GM23338 (cell line): ENCODE data around the gene MAST4. TPM values are rescaled to one million over a fixed set of nuclear protein-coding genes. Genes with fewer than 3 reads are reported as not detected.

Experiments used
- ATAC-seq: fragments of 200-7000 bp; cut with Tn5 transposase; 3 replicates; pipeline ENCODE4 v1.9.1; 2020
- DNase-seq: peaks from one replicate; pipeline ENCODE4 v3.0.0-alpha.2; 2015; ENCODE audit warnings: low spot score
- H2AFZ ChIP-seq: fragments of 200-600 bp; sonication (generic); 2 replicates; pipeline ENCODE4 v1.8.0; 2016; ENCODE audit warnings: antibody characterized with exemption, mild to moderate bottlenecking, moderate library complexity
- H3F3A ChIP-seq: fragments of 200-600 bp; sonication (generic); replicated peaks from 2 replicates; pipeline ENCODE4 v1.8.0; 2017; ENCODE audit warnings: antibody characterized with exemption, mixed run types, low read depth
- H3K27ac ChIP-seq: fragments of 200-600 bp; sonication (generic); 2 replicates; pipeline ENCODE4 v1.6.1; 2016; ENCODE audit warnings: low read depth
- H3K27me3 ChIP-seq: fragments of 200-600 bp; sonication (generic); 2 replicates; pipeline ENCODE4 v1.8.0; 2016; ENCODE audit warnings: mild to moderate bottlenecking, mixed run types, moderate library complexity; ENCODE audit not compliant: insufficient read depth
- H3K36me3 ChIP-seq: fragments of 200-600 bp; sonication (generic); 2 replicates; pipeline ENCODE4 v1.8.0; 2016; ENCODE audit warnings: mild to moderate bottlenecking; ENCODE audit not compliant: insufficient read depth
- H3K4me1 ChIP-seq: fragments of 200-600 bp; sonication (generic); 2 replicates; pipeline ENCODE4 v1.8.0; 2016; ENCODE audit warnings: mild to moderate bottlenecking, moderate library complexity; ENCODE audit not compliant: insufficient read depth
- H3K4me2 ChIP-seq: fragments of 200-600 bp; sonication (generic); 2 replicates; pipeline ENCODE4 v1.7.1; 2017; ENCODE audit warnings: mixed run types
- H3K4me3 ChIP-seq: fragments of 200-600 bp; sonication (generic); 2 replicates; pipeline ENCODE4 v1.6.1; 2016; ENCODE audit warnings: mixed run types
- H3K79me2 ChIP-seq: fragments of 200-600 bp; sonication (generic); replicated peaks from 2 replicates; pipeline ENCODE4 v1.8.0; 2017; ENCODE audit warnings: mild to moderate bottlenecking; ENCODE audit not compliant: insufficient read depth
- H3K9me2 ChIP-seq: fragments of 200-600 bp; sonication (generic); 2 replicates; pipeline ENCODE4 v1.8.0; 2017; ENCODE audit not compliant: insufficient read depth
- H4K20me1 ChIP-seq: fragments of 200-600 bp; sonication (generic); replicated peaks from 2 replicates; pipeline ENCODE4 v1.8.0; 2017; ENCODE audit warnings: mild to moderate bottlenecking; ENCODE audit not compliant: insufficient read depth
- H3K27ac Mint-ChIP-seq: 2 replicates; pipeline ENCODE4 v1.8.0; 2020; ENCODE audit warnings: inconsistent platforms, mild to moderate bottlenecking, moderate library complexity, mixed read lengths
- H3K27me3 Mint-ChIP-seq: 3 replicates; pipeline ENCODE4 v1.8.0; 2022; ENCODE audit warnings: low read depth, mild to moderate bottlenecking, moderate library complexity, mixed read lengths, inconsistent platforms; ENCODE audit not compliant: insufficient read depth, poor library complexity
- H3K36me3 Mint-ChIP-seq: 3 replicates; pipeline ENCODE4 v1.8.0; 2021; ENCODE audit warnings: low read depth, mild to moderate bottlenecking, inconsistent platforms, moderate library complexity, mixed read lengths
- H3K4me1 Mint-ChIP-seq: 3 replicates; pipeline ENCODE4 v1.8.0; 2020; ENCODE audit warnings: mild to moderate bottlenecking, inconsistent platforms, mixed read lengths
- H3K4me3 Mint-ChIP-seq: 3 replicates; pipeline ENCODE4 v1.8.0; 2021; ENCODE audit warnings: moderate library complexity, mild to moderate bottlenecking, inconsistent platforms, mixed read lengths
- H3K9me3 Mint-ChIP-seq: 3 replicates; pipeline ENCODE4 v1.8.0; 2020; ENCODE audit warnings: moderate library complexity, mild to moderate bottlenecking, inconsistent platforms, mixed read lengths
- CREB1 ChIP-seq: fragments of 250-450 bp; sonication (Bioruptor Pico); IDR thresholded peaks from 2 replicates; pipeline ENCODE4 v1.5.0; 2020; ENCODE audit warnings: low read depth, mild to moderate bottlenecking, moderate library complexity
- CTCF ChIP-seq, 2 experiments: fragments of 200-600 bp in 1 of 2; sonication (generic) in 1 of 2; conservative IDR thresholded peaks; 2 replicates each; pipeline versions ENCODE4 v1.5.1 to v1.6.1; 2016 to 2017; ENCODE audit warnings: antibody characterized with exemption in 2 of 2, low read depth in 2 of 2, mild to moderate bottlenecking in 2 of 2, moderate library complexity in 1 of 2
- ETS1 ChIP-seq: IDR thresholded peaks from 2 replicates; pipeline ENCODE4 v1.6.1; 2016; ENCODE audit warnings: antibody characterized with exemption
- EZH2 ChIP-seq: fragments of 200-600 bp; sonication (generic); IDR thresholded peaks from one replicate; pipeline ENCODE4 v1.8.0; 2017; ENCODE audit warnings: antibody characterized with exemption, mild to moderate bottlenecking, low read depth; ENCODE audit not compliant: unreplicated experiment
- EZH2phosphoT487 ChIP-seq: fragments of 200-600 bp; sonication (generic); IDR thresholded peaks from one replicate; pipeline ENCODE4 v1.8.1; 2018; ENCODE audit warnings: antibody characterized with exemption; ENCODE audit not compliant: unreplicated experiment
- JUNB ChIP-seq: IDR thresholded peaks from one replicate; pipeline ENCODE4 v1.6.1; 2016; ENCODE audit warnings: antibody characterized with exemption; ENCODE audit not compliant: unreplicated experiment
- NANOG ChIP-seq: IDR thresholded peaks from 2 replicates; pipeline ENCODE4 v1.6.1; 2016; ENCODE audit warnings: antibody characterized with exemption, borderline replicate concordance
- POLR2AphosphoS5 ChIP-seq: IDR thresholded peaks from 2 replicates; pipeline ENCODE4 v1.6.1; 2016; ENCODE audit warnings: antibody characterized with exemption, low read depth
- REST ChIP-seq: IDR thresholded peaks from one replicate; pipeline ENCODE4 v1.6.1; 2018; ENCODE audit warnings: antibody characterized with exemption; ENCODE audit not compliant: unreplicated experiment
- STAT1 ChIP-seq: IDR thresholded peaks from one replicate; pipeline ENCODE4 v1.6.1; 2016; ENCODE audit warnings: antibody characterized with exemption; ENCODE audit not compliant: unreplicated experiment
- ZNF114 ChIP-seq: fragments of 250-450 bp; sonication (Bioruptor Pico); IDR thresholded peaks from 2 replicates; pipeline ENCODE4 v1.5.0; 2020; ENCODE audit warnings: mild to moderate bottlenecking, moderate library complexity
- ZNF331 ChIP-seq: fragments of 250-450 bp; sonication (Bioruptor Pico); IDR thresholded peaks from 2 replicates; pipeline ENCODE4 v1.5.0; 2020; ENCODE audit warnings: low read depth, mild to moderate bottlenecking, moderate library complexity
- ZNF462 ChIP-seq: fragments of 250-450 bp; sonication (Bioruptor Pico); IDR thresholded peaks from 2 replicates; pipeline ENCODE4 v1.5.0; 2020; ENCODE audit warnings: mild to moderate bottlenecking, moderate library complexity
- polyA plus RNA-seq: library from polyadenylated mRNA; unstranded; fragments of >200 nt; fragmentation: Nextera tagmentation; extraction: Ambion mirVana; gene quantifications from 2 replicates; pipeline ENCODE4 v1.2.1, GENCODE V29; 2016
- total RNA-seq: library from RNA; depleted of rRNA; stranded (reverse); fragments of >200 nt; shearing (Covaris generic); gene quantifications from 2 replicates; pipeline ENCODE4 v1.2.3, GENCODE V29; 2014

The MAST4 gene
- total and polyA plus RNA-seq, 2 experiments from 2014 or later = 3.6 to 8.5 TPM

GRCh38 chr5:66779528-66779927 lies 183.3 kb downstream of the MAST4 start:
- Mint-ChIP-seq H3K9me3 (peaks cover 4% of the 10 kb centered on the region; the same call in 1 of the 3 replicates), H3K27me3 (peaks cover 2% of the 10 kb centered on the region), H3K4me1 (no peaks in the 10 kb centered on the region), H3K4me3 (no peak overlapping the region), H3K36me3 (no peaks in the 10 kb centered on the region), H3K27ac (no peak overlapping the region)
- H3F3A ChIP-seq = no peaks in the 10 kb centered on the region
- no peaks in the 10 kb centered on the region for H3K9me2 ChIP-seq
- H3K4me3 ChIP-seq = no peak overlapping the region
- H3K79me2 ChIP-seq = no peaks in the 10 kb centered on the region
- H3K27me3 ChIP-seq = no peaks in the 10 kb centered on the region
- H4K20me1 ChIP-seq = no peaks in the 10 kb centered on the region
- no peak for ATAC-seq
- H3K4me1 ChIP-seq = no peaks in the 10 kb centered on the region
- H2AFZ ChIP-seq = no peak overlapping the region
- no peaks in the 10 kb centered on the region for H3K36me3 ChIP-seq
- no peak overlapping the region for H3K27ac ChIP-seq
- no peak for TF ChIP-seq STAT1
- TF ChIP-seq ZNF462 = no peak
- TF ChIP-seq NANOG = no peak
- TF ChIP-seq CTCF (conservative IDR thresholded peaks at IDR 0.05; ENCODE audit: low read depth in 2 of 2) = no peak
- TF ChIP-seq POLR2AphosphoS5 = no peak
- no peak for TF ChIP-seq EZH2
- TF ChIP-seq ZNF331 (CRISPR knock-in tag) = no peak
- TF ChIP-seq JUNB = no peak
- TF ChIP-seq EZH2phosphoT487 = no peak
- TF ChIP-seq REST = no peak
- TF ChIP-seq ZNF114 (CRISPR knock-in tag) = no peak
- no peak for TF ChIP-seq ETS1
- TF ChIP-seq CREB1 = no peak
- DNase-seq = no peak
- no peak overlapping the region for H3K4me2 ChIP-seq
